ENCODE data around the gene OXSR1.

OXSR1 gene

GRCh38 chr3:38124324-38125122 is 40.8 kb upstream of the OXSR1 start:
- no peak for TF ChIP-seq EZH2 (IDR thresholded peaks at IDR 0.05; ENCODE audit: borderline replicate concordance, low read depth, low read length, severe bottlenecking)
- TF ChIP-seq, protein P1, sequence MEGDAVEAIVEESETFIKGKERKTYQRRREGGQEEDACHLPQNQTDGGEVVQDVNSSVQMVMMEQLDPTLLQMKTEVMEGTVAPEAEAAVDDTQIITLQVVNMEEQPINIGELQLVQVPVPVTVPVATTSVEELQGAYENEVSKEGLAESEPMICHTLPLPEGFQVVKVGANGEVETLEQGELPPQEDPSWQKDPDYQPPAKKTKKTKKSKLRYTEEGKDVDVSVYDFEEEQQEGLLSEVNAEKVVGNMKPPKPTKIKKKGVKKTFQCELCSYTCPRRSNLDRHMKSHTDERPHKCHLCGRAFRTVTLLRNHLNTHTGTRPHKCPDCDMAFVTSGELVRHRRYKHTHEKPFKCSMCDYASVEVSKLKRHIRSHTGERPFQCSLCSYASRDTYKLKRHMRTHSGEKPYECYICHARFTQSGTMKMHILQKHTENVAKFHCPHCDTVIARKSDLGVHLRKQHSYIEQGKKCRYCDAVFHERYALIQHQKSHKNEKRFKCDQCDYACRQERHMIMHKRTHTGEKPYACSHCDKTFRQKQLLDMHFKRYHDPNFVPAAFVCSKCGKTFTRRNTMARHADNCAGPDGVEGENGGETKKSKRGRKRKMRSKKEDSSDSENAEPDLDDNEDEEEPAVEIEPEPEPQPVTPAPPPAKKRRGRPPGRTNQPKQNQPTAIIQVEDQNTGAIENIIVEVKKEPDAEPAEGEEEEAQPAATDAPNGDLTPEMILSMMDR (IDR thresholded peaks at IDR 0.05; ENCODE audit: borderline replicate concordance, extremely low read depth, low read length, poor library complexity, severe bottlenecking), result no peak
- Histone ChIP-seq H3K9ac (ENCODE audit: low read depth, low read length) (no peak overlapping the region), H3K4me1 (ENCODE audit: insufficient read depth, low read length) (no peaks in the 10 kb centered on the region), H2AFZ (ENCODE audit: low read depth, low read length) (no peak overlapping the region), H3K79me2 (ENCODE audit: insufficient read depth, low read length) (no peaks in the 10 kb centered on the region), H3K4me3 (ENCODE audit: low read depth in 1 of 2, low read length in 2 of 2) (no peak overlapping the region), H3K27me3 (ENCODE audit: insufficient read depth, low read length, poor library complexity) (no peaks in the 10 kb centered on the region), H3K4me2 (ENCODE audit: insufficient read depth, low read length) (no peak overlapping the region), H3K27ac (ENCODE audit: low read length) (no peak overlapping the region), H3K9me3 (ENCODE audit: insufficient read depth, low read length, severe bottlenecking) (no peaks in the 10 kb centered on the region), H3K36me3 (ENCODE audit: insufficient read depth, low read length) (peaks cover 93% of the 10 kb centered on the region), H4K20me1 (ENCODE audit: insufficient read depth, low read length) (peaks cover 4% of the 10 kb centered on the region)
- no peak for DNase-seq
- no peak for ATAC-seq (ENCODE audit: insufficient read depth, low read depth)

- Histone ChIP-seq H3K79me2 (ENCODE audit: insufficient read depth, low read length) (no peaks in the 10 kb centered on the region), H3K36me3 (ENCODE audit: insufficient read depth, low read length) (peaks cover 94% of the 10 kb centered on the region), H3K9ac (ENCODE audit: low read depth, low read length) (no peak overlapping the region), H3K27me3 (ENCODE audit: insufficient read depth, low read length, poor library complexity) (no peaks in the 10 kb centered on the region), H3K4me1 (ENCODE audit: insufficient read depth, low read length) (no peaks in the 10 kb centered on the region), H3K9me3 (ENCODE audit: insufficient read depth, low read length, severe bottlenecking) (no peaks in the 10 kb centered on the region), H3K4me3 (ENCODE audit: low read depth in 1 of 2, low read length in 2 of 2) (no peak overlapping the region), H3K4me2 (ENCODE audit: insufficient read depth, low read length) (no peak overlapping the region), H2AFZ (ENCODE audit: low read depth, low read length) (no peak overlapping the region), H4K20me1 (ENCODE audit: insufficient read depth, low read length) (peaks cover 4% of the 10 kb centered on the region), H3K27ac (ENCODE audit: low read length) (no peak overlapping the region)
- TF ChIP-seq, protein P1 (IDR thresholded peaks at IDR 0.05; ENCODE audit: borderline replicate concordance, extremely low read depth, low read length, poor library complexity, severe bottlenecking), result no peak
- TF ChIP-seq EZH2 (IDR thresholded peaks at IDR 0.05; ENCODE audit: borderline replicate concordance, low read depth, low read length, severe bottlenecking), result no peak
- no peak for ATAC-seq (ENCODE audit: insufficient read depth, low read depth)
- DNase-seq, result no peak
These were observed 39.8 kb upstream of the OXSR1 start for GRCh38 chr3:38125305-38126120.

DNA sequence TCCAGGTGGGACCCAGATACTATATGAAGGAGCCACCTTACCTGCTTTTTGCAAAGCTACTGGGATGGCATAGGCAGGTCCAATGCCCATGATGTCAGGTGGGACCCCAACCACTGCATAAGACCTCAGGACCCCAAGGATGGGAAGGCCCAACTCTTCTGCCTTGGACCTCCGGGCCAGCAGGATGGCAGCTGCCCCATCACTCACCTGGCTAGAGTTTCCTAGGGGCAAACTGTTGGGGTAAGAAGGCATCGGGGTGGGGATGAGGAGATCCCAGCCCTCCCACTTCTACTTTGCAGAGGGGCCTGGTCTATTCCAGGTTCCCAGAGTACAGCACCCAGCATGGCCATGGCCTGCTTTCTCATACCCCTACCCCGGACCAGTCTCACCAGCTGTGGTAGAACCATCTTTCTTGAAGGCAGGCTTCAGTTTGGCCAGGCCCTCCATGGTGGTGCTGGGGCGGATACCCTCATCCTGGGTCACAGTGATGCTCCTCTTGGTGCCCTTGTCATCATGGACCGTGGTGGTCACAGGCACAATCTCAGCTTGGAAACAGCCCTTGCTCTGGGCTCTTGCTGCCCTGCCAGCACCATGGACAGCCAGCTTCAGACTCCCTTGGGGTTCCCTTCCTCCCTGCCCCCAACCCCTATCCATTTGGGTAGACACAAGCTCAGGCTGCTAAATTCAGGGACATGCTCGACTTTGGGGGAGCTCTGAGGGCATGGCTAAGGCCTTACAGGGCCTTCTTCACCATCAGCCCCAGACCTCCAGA is 39.0 kb upstream of the OXSR1 start:
- Histone ChIP-seq H3K79me2 (ENCODE audit: insufficient read depth, low read length) (no peaks in the 10 kb centered on the region), H4K20me1 (ENCODE audit: insufficient read depth, low read length) (peaks cover 4% of the 10 kb centered on the region), H3K9me3 (ENCODE audit: insufficient read depth, low read length, severe bottlenecking) (no peaks in the 10 kb centered on the region), H3K27me3 (ENCODE audit: insufficient read depth, low read length, poor library complexity) (no peaks in the 10 kb centered on the region), H3K4me2 (ENCODE audit: insufficient read depth, low read length) (no peak overlapping the region), H3K36me3 (ENCODE audit: insufficient read depth, low read length) (peaks cover 94% of the 10 kb centered on the region), H3K9ac (ENCODE audit: low read depth, low read length) (no peak overlapping the region), H3K27ac (ENCODE audit: low read length) (no peak overlapping the region), H3K4me1 (ENCODE audit: insufficient read depth, low read length) (no peaks in the 10 kb centered on the region), H2AFZ (ENCODE audit: low read depth, low read length) (no peak overlapping the region), H3K4me3 (ENCODE audit: low read depth in 1 of 2, low read length in 2 of 2) (no peak overlapping the region)
- DNase-seq (no peak), ATAC-seq (ENCODE audit: insufficient read depth, low read depth) (no peak)
- TF ChIP-seq EZH2 (IDR thresholded peaks at IDR 0.05; ENCODE audit: borderline replicate concordance, low read depth, low read length, severe bottlenecking), result no peak
- TF ChIP-seq, protein P1 (IDR thresholded peaks at IDR 0.05; ENCODE audit: borderline replicate concordance, extremely low read depth, low read length, poor library complexity, severe bottlenecking), result no peak
